MCF 10A (cell line): ENCODE results near the gene SBF2. TPM values are rescaled to one million over a fixed set of nuclear protein-coding genes. Genes with fewer than 3 reads are reported as not detected.

Source experiments
- BruUV-seq: library from RNA; stranded (reverse); fragments of 400-500 nt; replicated peaks from 2 replicates; lab custom pipeline; 2021; lab: Mats Ljungman, UMichigan
- CTCF ChIA-PET: fragments of 300-600 bp; sonication (Branson Sonifier 250); formaldehyde crosslinking; extraction: SDS; loops from one replicate; lab custom pipeline; 2021; ENCODE audit warnings: antibody characterized with exemption, inconsistent platforms; lab: Yijun Ruan, JAX
- POLR2A ChIA-PET: fragments of 300-600, 350-650 bp; sonication (Branson Sonifier 250); formaldehyde crosslinking; extraction: SDS; loops from one replicate; lab custom pipeline; 2020; ENCODE audit warnings: antibody characterized with exemption, inconsistent platforms; lab: Yijun Ruan, JAX
- DNase-seq: peaks from one replicate; pipeline ENCODE4 v3.0.0-alpha.2; 2018; ENCODE audit not compliant: unreplicated experiment
- H3K27ac Mint-ChIP-seq: one replicate; pipeline ENCODE4 v1.8.0; 2022; ENCODE audit warnings: mild to moderate bottlenecking, low read depth, mixed read lengths; ENCODE audit not compliant: unreplicated experiment
- H3K27me3 Mint-ChIP-seq: one replicate; pipeline ENCODE4 v1.8.0; 2022; ENCODE audit warnings: mixed read lengths; ENCODE audit not compliant: insufficient read depth, unreplicated experiment
- H3K36me3 Mint-ChIP-seq: one replicate; pipeline ENCODE4 v1.8.0; 2022; ENCODE audit warnings: mild to moderate bottlenecking, moderate library complexity, mixed read lengths; ENCODE audit not compliant: insufficient read depth, unreplicated experiment
- H3K4me1 Mint-ChIP-seq: one replicate; pipeline ENCODE4 v1.8.0; 2022; ENCODE audit warnings: mixed read lengths; ENCODE audit not compliant: insufficient read depth, unreplicated experiment
- H3K4me3 Mint-ChIP-seq: one replicate; pipeline ENCODE4 v1.8.0; 2022; ENCODE audit warnings: mild to moderate bottlenecking, moderate library complexity, mixed read lengths; ENCODE audit not compliant: unreplicated experiment
- H3K9me3 Mint-ChIP-seq: one replicate; pipeline ENCODE4 v1.8.0; 2022; ENCODE audit warnings: mixed read lengths; ENCODE audit not compliant: unreplicated experiment
- intact Hi-C: fragments of 100-400 bp; cut with micrococcal nuclease; formaldehyde crosslinking; loops from 2 replicates; pipeline ENCODE4 v1.14.1; 2022
- total RNA-seq: library from RNA; stranded (reverse); gene quantifications from 2 replicates; pipeline ENCODE4 v1.2.3, GENCODE V29; 2022
- TF ChIP-seq, protein P1 (sequence below): fragments of 200-600 bp; IDR thresholded peaks from one replicate; pipeline ENCODE4 v1.8.0; 2022; ENCODE audit warnings: antibody characterized with exemption, mild to moderate bottlenecking; ENCODE audit not compliant: unreplicated experiment

Gene SBF2
- total RNA-seq, 1 experiment from 2014 or later: 28.3 TPM

DNA sequence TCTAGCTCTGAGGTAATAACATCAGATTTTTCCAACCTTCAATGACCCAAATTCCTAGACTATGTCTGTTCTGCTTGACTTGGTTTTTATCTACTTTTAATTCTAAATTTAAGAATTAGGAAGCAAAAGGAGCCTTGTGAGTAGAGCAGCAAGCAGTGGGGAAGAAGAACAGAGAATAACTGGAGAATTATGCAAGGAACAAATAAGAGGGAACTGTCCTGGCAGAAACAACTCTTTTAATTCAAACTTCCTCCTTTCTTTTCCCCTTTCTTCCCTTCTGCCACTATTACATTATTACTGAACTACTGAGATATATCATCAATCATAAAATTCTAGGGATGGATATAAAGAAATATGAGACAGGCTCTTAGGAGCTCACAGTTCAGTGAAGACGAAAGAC, 276.1 kb downstream of the SBF2 start:
- no peaks in the 10 kb centered on the region for H3K27me3 Mint-ChIP-seq
- peaks cover 11% of the 10 kb centered on the region for H3K9me3 Mint-ChIP-seq
- intact Hi-C loops: no loop called here
- H3K4me3 Mint-ChIP-seq: no peak overlapping the region
- ChIA-PET POLR2A (interaction anchor here (1.1 kb wide), 1 partner anchor 10 kb away, joined by 3 read pairs; no protein-coding TSS in a partner anchor), CTCF (interaction anchor here (0.8 kb wide), 1 partner anchor 59 kb away, joined by 3 read pairs; no protein-coding TSS in a partner anchor)
- H3K27ac Mint-ChIP-seq: no peak overlapping the region
- H3K36me3 Mint-ChIP-seq: peaks cover 18% of the 10 kb centered on the region
- TF ChIP-seq, protein P1, sequence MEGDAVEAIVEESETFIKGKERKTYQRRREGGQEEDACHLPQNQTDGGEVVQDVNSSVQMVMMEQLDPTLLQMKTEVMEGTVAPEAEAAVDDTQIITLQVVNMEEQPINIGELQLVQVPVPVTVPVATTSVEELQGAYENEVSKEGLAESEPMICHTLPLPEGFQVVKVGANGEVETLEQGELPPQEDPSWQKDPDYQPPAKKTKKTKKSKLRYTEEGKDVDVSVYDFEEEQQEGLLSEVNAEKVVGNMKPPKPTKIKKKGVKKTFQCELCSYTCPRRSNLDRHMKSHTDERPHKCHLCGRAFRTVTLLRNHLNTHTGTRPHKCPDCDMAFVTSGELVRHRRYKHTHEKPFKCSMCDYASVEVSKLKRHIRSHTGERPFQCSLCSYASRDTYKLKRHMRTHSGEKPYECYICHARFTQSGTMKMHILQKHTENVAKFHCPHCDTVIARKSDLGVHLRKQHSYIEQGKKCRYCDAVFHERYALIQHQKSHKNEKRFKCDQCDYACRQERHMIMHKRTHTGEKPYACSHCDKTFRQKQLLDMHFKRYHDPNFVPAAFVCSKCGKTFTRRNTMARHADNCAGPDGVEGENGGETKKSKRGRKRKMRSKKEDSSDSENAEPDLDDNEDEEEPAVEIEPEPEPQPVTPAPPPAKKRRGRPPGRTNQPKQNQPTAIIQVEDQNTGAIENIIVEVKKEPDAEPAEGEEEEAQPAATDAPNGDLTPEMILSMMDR: no peak
- BruUV-seq: no TSS peak
- H3K4me1 Mint-ChIP-seq: no peaks in the 10 kb centered on the region
- DNase-seq: no peak

DNA sequence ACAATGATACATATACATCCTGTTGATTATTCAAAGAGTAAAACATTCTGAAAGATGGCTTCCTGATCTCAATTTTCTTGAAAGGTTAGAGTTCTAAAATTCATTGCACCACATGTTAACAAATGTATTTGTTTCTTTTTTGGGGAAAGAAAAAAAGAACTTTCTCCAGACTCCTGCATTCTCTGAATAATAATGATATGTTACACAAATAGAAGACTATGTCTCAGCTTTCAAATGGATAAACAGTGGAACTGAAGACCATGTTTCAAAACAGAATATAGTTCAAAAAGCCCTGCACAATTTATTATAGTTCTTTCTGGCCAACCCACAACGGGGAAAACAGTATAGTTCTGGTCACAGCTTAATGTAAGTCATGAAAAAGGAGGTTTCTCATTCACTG, 277.0 kb downstream of the SBF2 start:
- ChIA-PET POLR2A (interaction anchor here (1.1 kb wide), 1 partner anchor 11 kb away, joined by 3 read pairs; no protein-coding TSS in a partner anchor), CTCF (interaction anchor here (0.7 to 0.8 kb wide), 2 partner anchors 60 to 543 kb away, joined by 3 read pairs; no protein-coding TSS in a partner anchor)
- BruUV-seq: no TSS peak
- H3K36me3 Mint-ChIP-seq: peaks cover 26% of the 10 kb centered on the region
- no peaks in the 10 kb centered on the region for H3K27me3 Mint-ChIP-seq
- no peak overlapping the region for H3K4me3 Mint-ChIP-seq
- no peak overlapping the region for H3K27ac Mint-ChIP-seq
- H3K9me3 Mint-ChIP-seq: peaks cover 11% of the 10 kb centered on the region
- TF ChIP-seq, protein P1: no peak
- no peaks in the 10 kb centered on the region for H3K4me1 Mint-ChIP-seq
- intact Hi-C loops: no loop called here
- DNase-seq: no peak

DNA sequence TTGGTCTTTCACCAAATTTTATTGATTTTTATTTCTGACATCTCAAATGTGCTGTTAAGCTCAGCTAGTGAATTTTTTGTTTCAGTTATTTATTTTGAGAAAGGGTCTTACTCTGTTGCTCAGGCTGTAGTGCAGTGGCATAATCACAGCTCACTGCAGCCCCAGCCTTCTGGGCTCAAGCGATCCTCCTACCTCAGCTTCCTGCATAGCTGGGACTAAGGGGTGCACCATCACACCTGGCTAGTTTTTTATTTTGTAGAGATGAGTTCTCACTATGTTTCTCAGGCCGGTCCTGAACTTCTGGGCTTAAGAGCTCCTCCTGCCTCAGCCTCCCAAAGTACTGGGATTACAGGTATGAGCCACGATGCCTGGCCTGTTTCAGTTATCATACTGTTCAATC, 282.0 kb downstream of the SBF2 start:
- intact Hi-C loops: no loop called here
- CTCF ChIA-PET: no interaction called here
- H3K27me3 Mint-ChIP-seq: no peaks in the 10 kb centered on the region
- no peak for DNase-seq
- BruUV-seq: no TSS peak
- H3K36me3 Mint-ChIP-seq: peaks cover 32% of the 10 kb centered on the region
- TF ChIP-seq, protein P1: no peak
- no peak overlapping the region for H3K4me3 Mint-ChIP-seq
- peaks cover 11% of the 10 kb centered on the region for H3K9me3 Mint-ChIP-seq
- no peak overlapping the region for H3K27ac Mint-ChIP-seq
- H3K4me1 Mint-ChIP-seq: no peaks in the 10 kb centered on the region
- POLR2A ChIA-PET: interaction anchor here (0.7 kb wide), 1 partner anchor 220 kb away, joined by 3 read pairs; no protein-coding TSS in a partner anchor

DNA sequence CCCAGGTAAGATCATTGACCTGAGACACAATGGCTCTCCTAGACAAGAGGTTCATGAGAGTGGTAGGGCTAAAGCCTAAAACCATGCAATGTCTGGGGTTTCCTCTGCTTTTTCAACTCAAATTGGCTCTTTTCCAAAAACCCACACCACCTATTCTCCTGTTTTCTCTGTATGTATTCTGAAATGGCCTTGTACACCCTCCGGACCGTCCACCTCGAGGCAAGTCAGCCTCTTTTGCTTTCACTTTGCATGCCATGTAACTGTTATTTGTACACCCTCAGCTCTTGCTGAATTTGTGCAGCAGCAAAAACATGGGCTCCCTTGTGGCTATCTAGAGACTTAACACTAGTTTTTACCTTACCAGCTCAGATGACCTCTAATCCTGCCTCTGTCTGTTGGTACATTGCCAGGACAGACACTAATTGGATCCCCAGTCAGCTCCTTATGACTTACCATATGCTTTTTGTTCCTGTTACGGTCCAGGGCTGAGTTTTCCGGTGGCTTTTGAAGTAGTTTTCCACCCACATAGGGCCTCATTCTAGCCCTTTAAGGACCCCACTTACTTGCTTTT, 288.0 kb downstream of the SBF2 start:
- BruUV-seq: no TSS peak
- DNase-seq: no peak
- no peaks in the 10 kb centered on the region for H3K9me3 Mint-ChIP-seq
- no peaks in the 10 kb centered on the region for H3K4me1 Mint-ChIP-seq
- peaks cover 7% of the 10 kb centered on the region for H3K36me3 Mint-ChIP-seq
- H3K27me3 Mint-ChIP-seq: no peaks in the 10 kb centered on the region
- H3K27ac Mint-ChIP-seq: peak overlapping the region; percentile 47
- ChIA-PET POLR2A (interaction anchor here (0.6 to 1.3 kb wide), 2 partner anchors 12 to 178 kb away, joined by 3 read pairs; no protein-coding TSS in a partner anchor), CTCF (interaction anchor here (0.7 kb wide), 1 partner anchor 12 kb away, joined by 3 read pairs; no protein-coding TSS in a partner anchor)
- intact Hi-C loops: no loop called here
- H3K4me3 Mint-ChIP-seq: no peak overlapping the region
- TF ChIP-seq, protein P1: no peak
